HUES48 (cell line): ENCODE results near the gene SASH1.

Source experiments
- H3K27ac ChIP-seq: one replicate; pipeline ENCODE4 v1.7.0; 2013; ENCODE audit warnings: low read depth, low read length, inconsistent platforms
- H3K27me3 ChIP-seq: 2 replicates; pipeline ENCODE4 v1.6.1; 2013; ENCODE audit warnings: mild to moderate bottlenecking, low read length; ENCODE audit not compliant: control insufficient read depth, insufficient read depth
- H3K36me3 ChIP-seq: 2 replicates; pipeline ENCODE4 v1.6.1; 2013; ENCODE audit warnings: low read length; ENCODE audit not compliant: control insufficient read depth, insufficient read depth
- H3K4me1 ChIP-seq: 2 replicates; pipeline ENCODE4 v1.6.1; 2013; ENCODE audit warnings: mild to moderate bottlenecking, low read length; ENCODE audit not compliant: control insufficient read depth, insufficient read depth
- H3K4me3 ChIP-seq: 2 replicates; pipeline ENCODE4 v1.5.1; 2013; ENCODE audit warnings: mild to moderate bottlenecking, low read depth, low read length
- H3K9ac ChIP-seq: 2 replicates; pipeline ENCODE4 v1.6.1; 2013; ENCODE audit warnings: mild to moderate bottlenecking, low read depth, low read length, moderate library complexity
- H3K9me3 ChIP-seq: 2 replicates; pipeline ENCODE4 v1.6.1; 2013; ENCODE audit warnings: low read length; ENCODE audit not compliant: control insufficient read depth, insufficient read depth

Gene SASH1

GRCh38 chr6:148404456-148405054 is 61.9 kb downstream of the SASH1 start:
- no peak overlapping the region for H3K9ac ChIP-seq

GRCh38 chr6:148405894-148406293 is 63.3 kb downstream of the SASH1 start:
- H3K4me1 ChIP-seq, result peaks cover 15% of the 10 kb centered on the region
- no peak overlapping the region for H3K9ac ChIP-seq
- no peaks in the 10 kb centered on the region for H3K36me3 ChIP-seq
- H3K9me3 ChIP-seq, result no peaks in the 10 kb centered on the region
- H3K27me3 ChIP-seq, result no peaks in the 10 kb centered on the region
- H3K4me3 ChIP-seq, result no peak overlapping the region
- no peak overlapping the region for H3K27ac ChIP-seq

More at GRCh38 chr6:148404456-148405054, 61.9 kb downstream of the SASH1 start:
- H3K27me3 ChIP-seq, result no peaks in the 10 kb centered on the region
- H3K9me3 ChIP-seq, result no peaks in the 10 kb centered on the region
- no peaks in the 10 kb centered on the region for H3K36me3 ChIP-seq
- no peak overlapping the region for H3K4me3 ChIP-seq
- H3K4me1 ChIP-seq, result peaks cover 20% of the 10 kb centered on the region
- H3K27ac ChIP-seq, result no peak overlapping the region

- H3K36me3 ChIP-seq, result no peaks in the 10 kb centered on the region
- no peak overlapping the region for H3K9ac ChIP-seq
- H3K9me3 ChIP-seq, result no peaks in the 10 kb centered on the region
- H3K27ac ChIP-seq, result no peak overlapping the region
- H3K4me1 ChIP-seq, result peaks cover 15% of the 10 kb centered on the region
- no peaks in the 10 kb centered on the region for H3K27me3 ChIP-seq
- no peak overlapping the region for H3K4me3 ChIP-seq
Observed at GRCh38 chr6:148406579-148407371, 64.1 kb downstream of the SASH1 start.

GRCh38 chr6:148407372-148407771 is 64.7 kb downstream of the SASH1 start:
- H3K36me3 ChIP-seq, result no peaks in the 10 kb centered on the region
- H3K27ac ChIP-seq, result no peak overlapping the region
- peaks cover 15% of the 10 kb centered on the region for H3K4me1 ChIP-seq
- no peaks in the 10 kb centered on the region for H3K27me3 ChIP-seq
- no peak overlapping the region for H3K4me3 ChIP-seq
- H3K9ac ChIP-seq, result no peak overlapping the region
- H3K9me3 ChIP-seq, result no peaks in the 10 kb centered on the region

GRCh38 chr6:148413321-148414091 is 70.9 kb downstream of the SASH1 start:
- H3K36me3 ChIP-seq, result no peaks in the 10 kb centered on the region
- no peak overlapping the region for H3K27ac ChIP-seq
- no peaks in the 10 kb centered on the region for H3K9me3 ChIP-seq
- H3K9ac ChIP-seq, result no peak overlapping the region
- no peaks in the 10 kb centered on the region for H3K27me3 ChIP-seq
- no peak overlapping the region for H3K4me3 ChIP-seq
- peaks cover 12% of the 10 kb centered on the region for H3K4me1 ChIP-seq

GRCh38 chr6:148414092-148414489 is 71.5 kb downstream of the SASH1 start:
- Histone ChIP-seq H3K9me3 (no peaks in the 10 kb centered on the region), H3K36me3 (no peaks in the 10 kb centered on the region), H3K4me1 (peaks cover 12% of the 10 kb centered on the region), H3K9ac (no peak overlapping the region), H3K4me3 (no peak overlapping the region), H3K27ac (no peak overlapping the region), H3K27me3 (no peaks in the 10 kb centered on the region)

GRCh38 chr6:148414836-148415235 is 72.2 kb downstream of the SASH1 start:
- Histone ChIP-seq H3K27ac (no peak overlapping the region), H3K4me3 (no peak overlapping the region), H3K9ac (no peak overlapping the region), H3K4me1 (peaks cover 12% of the 10 kb centered on the region), H3K9me3 (no peaks in the 10 kb centered on the region), H3K27me3 (no peaks in the 10 kb centered on the region), H3K36me3 (no peaks in the 10 kb centered on the region)

GRCh38 chr6:148415511-148416260 is 73.0 kb downstream of the SASH1 start:
- Histone ChIP-seq H3K27me3 (no peaks in the 10 kb centered on the region), H3K4me3 (no peak overlapping the region), H3K9ac (no peak overlapping the region), H3K4me1 (peaks cover 12% of the 10 kb centered on the region), H3K36me3 (no peaks in the 10 kb centered on the region), H3K27ac (no peak overlapping the region), H3K9me3 (no peaks in the 10 kb centered on the region)

GRCh38 chr6:148416330-148416965 is 73.8 kb downstream of the SASH1 start:
- H3K4me1 ChIP-seq, result peaks cover 12% of the 10 kb centered on the region
- H3K27me3 ChIP-seq, result no peaks in the 10 kb centered on the region

GRCh38 chr6:148417045-148417444 is 74.4 kb downstream of the SASH1 start:
- no peak overlapping the region for H3K4me3 ChIP-seq
- H3K9ac ChIP-seq, result no peak overlapping the region
- H3K9me3 ChIP-seq, result no peaks in the 10 kb centered on the region
- no peak overlapping the region for H3K27ac ChIP-seq
- no peaks in the 10 kb centered on the region for H3K36me3 ChIP-seq
- no peaks in the 10 kb centered on the region for H3K27me3 ChIP-seq
- H3K4me1 ChIP-seq, result peaks cover 12% of the 10 kb centered on the region

More at GRCh38 chr6:148416330-148416965, 73.8 kb downstream of the SASH1 start:
- Histone ChIP-seq H3K9ac (no peak overlapping the region), H3K27ac (no peak overlapping the region), H3K9me3 (no peaks in the 10 kb centered on the region), H3K4me3 (no peak overlapping the region), H3K36me3 (no peaks in the 10 kb centered on the region)
